Measurements from ENCODE around the gene PCGF1. TPM values are rescaled to one million over a fixed set of nuclear protein-coding genes. Genes with fewer than 3 reads are reported as not detected.

PCGF1 gene
- total RNA-seq, result 10 to 100 TPM; 25.8 to 35.6 TPM

- peaks cover 40% of the 10 kb centered on the region for H3K27me3 Mint-ChIP-seq
- POLR2A ChIA-PET, result interaction anchor here (1.2 kb wide), 1 partner anchor 25 kb away, joined by 3 read pairs; the partner anchor contains the start of genes CCDC142 and TTC31
Observed at GRCh38 chr2:74507145-74507925, at the start of gene PCGF1. Gene PCGF1 (minus strand): TSS chr2:74507695. CDS start chr2:74507668, 27 bp downstream.

GRCh38 chr2:74556831-74557370 lies 49.4 kb upstream of the PCGF1 start:
- no peak for DNase-seq
- H3K4me3 Mint-ChIP-seq, result peak overlapping the region; percentile 18
- H3K27ac Mint-ChIP-seq, result peak overlapping the region; percentile 60
- peaks cover 14% of the 10 kb centered on the region for H3K27me3 Mint-ChIP-seq
- ChIA-PET CTCF (interaction anchor here (0.8 to 6.5 kb wide), 4 partner anchors 10 to 126 kb away, joined by 3 to 36 read pairs (median 3); no protein-coding TSS in a partner anchor), POLR2A (no interaction called here)
- H3K9me3 Mint-ChIP-seq, result no peaks in the 10 kb centered on the region
- peaks cover 26% of the 10 kb centered on the region for H3K4me1 Mint-ChIP-seq
- peaks cover 13% of the 10 kb centered on the region for H3K36me3 Mint-ChIP-seq (ENCODE audit: low read depth)

More at GRCh38 chr2:74507145-74507925, at the start of gene PCGF1:
- H3K36me3 Mint-ChIP-seq (ENCODE audit: low read depth), result peaks cover 30% of the 10 kb centered on the region
- peaks cover 60% of the 10 kb centered on the region for H3K4me1 Mint-ChIP-seq
- no peaks in the 10 kb centered on the region for H3K9me3 Mint-ChIP-seq
- DNase-seq, result peak; percentile 99
- peak within 1 kb of the TSS; percentile 100 for H3K27ac Mint-ChIP-seq
- CTCF ChIA-PET, result interaction anchor here (0.9 to 1.4 kb wide), 3 partner anchors 10 to 52 kb away, joined by 3 read pairs; partner anchors contain the start of gene INO80B
- H3K4me3 Mint-ChIP-seq, result peak within 1 kb of the TSS; percentile 93

DNA sequence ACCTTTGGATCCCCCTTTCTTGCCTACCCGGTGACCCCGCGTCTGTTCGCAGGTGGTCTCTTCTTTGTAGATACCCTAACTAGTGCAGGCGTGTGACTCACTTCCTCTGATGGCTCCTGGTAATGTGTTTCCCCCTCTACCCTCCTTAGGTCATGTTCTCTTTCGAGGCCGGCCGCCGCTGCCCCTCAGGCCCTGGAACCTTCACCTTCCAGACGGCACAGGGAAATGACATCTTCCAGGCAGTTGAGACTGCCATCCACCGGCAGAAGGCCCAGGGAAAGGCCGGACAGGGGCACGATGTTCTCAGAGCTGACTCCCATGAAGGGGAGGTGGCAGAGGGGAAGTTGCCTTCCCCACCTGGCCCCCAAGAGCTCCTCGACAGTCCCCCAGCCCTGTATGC lies 48.7 kb upstream of the PCGF1 start:
- peak overlapping the region; percentile 56 for H3K27ac Mint-ChIP-seq
- POLR2A ChIA-PET, result no interaction called here
- H3K9me3 Mint-ChIP-seq, result no peaks in the 10 kb centered on the region
- DNase-seq, result no peak
- CTCF ChIA-PET, result interaction anchor here (0.9 to 6.5 kb wide), 5 partner anchors 10 to 68 kb away, joined by 3 to 36 read pairs (median 3); no protein-coding TSS in a partner anchor
- H3K36me3 Mint-ChIP-seq (ENCODE audit: low read depth), result peaks cover 13% of the 10 kb centered on the region
- peak overlapping the region; percentile 31 for H3K4me3 Mint-ChIP-seq
- peaks cover 14% of the 10 kb centered on the region for H3K27me3 Mint-ChIP-seq
- H3K4me1 Mint-ChIP-seq, result peaks cover 26% of the 10 kb centered on the region

DNA sequence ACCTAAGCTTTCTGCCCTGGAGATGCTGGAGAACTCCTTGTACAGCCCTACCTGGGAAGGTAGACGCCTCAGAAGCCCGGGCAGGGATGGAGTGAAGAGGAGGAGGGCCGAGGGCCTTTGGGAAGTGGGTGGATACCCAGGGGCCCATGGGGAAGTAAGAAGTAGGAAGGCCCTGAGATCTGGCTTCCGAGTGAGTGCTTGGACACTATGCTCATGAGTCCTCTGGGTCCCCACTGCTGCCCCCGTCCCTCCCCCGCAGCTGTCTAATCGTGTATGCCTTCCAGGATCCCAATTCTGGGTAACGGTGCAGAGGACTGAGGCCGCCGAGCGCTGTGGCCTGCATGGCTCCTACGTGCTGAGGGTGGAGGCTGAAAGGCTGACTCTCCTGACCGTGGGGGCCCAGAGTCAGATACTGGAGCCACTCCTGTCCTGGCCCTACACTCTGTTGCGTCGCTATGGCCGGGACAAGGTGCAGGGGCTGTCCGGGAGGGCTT lies 48.2 kb upstream of the PCGF1 start:
- CTCF ChIA-PET, result interaction anchor here (0.6 to 6.5 kb wide), 9 partner anchors 10 to 249 kb away, joined by 3 to 36 read pairs (median 3); partner anchors contain the start of genes AUP1 and HTRA2
- Mint-ChIP-seq H3K4me3 (peak overlapping the region; percentile 95), H3K27ac (peak overlapping the region; percentile 94), H3K9me3 (no peaks in the 10 kb centered on the region), H3K27me3 (peaks cover 14% of the 10 kb centered on the region), H3K4me1 (peaks cover 26% of the 10 kb centered on the region), H3K36me3 (ENCODE audit: low read depth) (peaks cover 13% of the 10 kb centered on the region)
- POLR2A ChIA-PET, result interaction anchor here (0.6 kb wide), 1 partner anchor 11 kb away, joined by 3 read pairs; no protein-coding TSS in a partner anchor
- no peak for DNase-seq

DNA sequence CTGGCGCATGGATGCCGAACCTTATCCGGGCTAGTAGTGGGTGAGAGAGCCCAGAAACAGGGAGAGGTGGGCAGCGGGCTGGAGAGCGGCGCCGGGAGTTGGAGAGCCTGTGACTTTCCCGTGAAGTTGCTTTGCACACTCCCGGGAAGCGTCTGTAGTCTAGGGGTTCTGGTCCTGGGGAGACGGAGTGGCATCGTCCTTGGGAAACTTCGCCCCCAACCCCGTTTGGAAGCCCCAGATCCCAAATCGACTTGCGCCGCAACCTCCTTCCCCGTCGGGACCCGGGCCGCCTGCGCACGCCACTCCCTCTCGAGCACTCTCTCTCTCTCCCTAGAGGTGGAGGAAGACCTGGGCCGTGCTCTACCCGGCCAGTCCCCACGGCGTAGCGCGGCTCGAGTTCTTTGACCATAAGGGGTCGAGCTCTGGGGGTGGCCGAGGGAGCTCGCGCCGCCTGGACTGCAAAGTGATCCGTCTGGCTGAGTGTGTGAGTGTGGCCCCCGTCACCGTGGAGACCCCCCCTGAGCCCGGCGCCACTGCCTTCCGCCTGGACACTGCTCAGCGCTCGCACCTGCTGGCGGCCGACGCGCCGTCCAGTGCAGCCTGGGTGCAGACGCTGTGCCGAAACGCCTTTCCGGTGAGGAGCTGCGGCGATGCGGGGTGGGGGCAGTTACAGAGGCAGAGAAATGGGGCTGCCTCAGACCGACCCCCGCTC lies 47.5 kb upstream of the PCGF1 start:
- peak; percentile 37 for DNase-seq
- H3K27ac Mint-ChIP-seq, result peak overlapping the region; percentile 94
- H3K9me3 Mint-ChIP-seq, result no peaks in the 10 kb centered on the region
- H3K36me3 Mint-ChIP-seq (ENCODE audit: low read depth), result peaks cover 13% of the 10 kb centered on the region
- POLR2A ChIA-PET, result interaction anchor here (0.6 kb wide), 1 partner anchor 12 kb away, joined by 3 read pairs; no protein-coding TSS in a partner anchor
- CTCF ChIA-PET, result interaction anchor here (0.6 to 6.5 kb wide), 7 partner anchors 9 to 249 kb away, joined by 3 to 36 read pairs (median 3); partner anchors contain the start of genes AUP1 and HTRA2
- peaks cover 19% of the 10 kb centered on the region for H3K27me3 Mint-ChIP-seq
- H3K4me1 Mint-ChIP-seq, result peaks cover 25% of the 10 kb centered on the region
- H3K4me3 Mint-ChIP-seq, result peak overlapping the region; percentile 95

DNA sequence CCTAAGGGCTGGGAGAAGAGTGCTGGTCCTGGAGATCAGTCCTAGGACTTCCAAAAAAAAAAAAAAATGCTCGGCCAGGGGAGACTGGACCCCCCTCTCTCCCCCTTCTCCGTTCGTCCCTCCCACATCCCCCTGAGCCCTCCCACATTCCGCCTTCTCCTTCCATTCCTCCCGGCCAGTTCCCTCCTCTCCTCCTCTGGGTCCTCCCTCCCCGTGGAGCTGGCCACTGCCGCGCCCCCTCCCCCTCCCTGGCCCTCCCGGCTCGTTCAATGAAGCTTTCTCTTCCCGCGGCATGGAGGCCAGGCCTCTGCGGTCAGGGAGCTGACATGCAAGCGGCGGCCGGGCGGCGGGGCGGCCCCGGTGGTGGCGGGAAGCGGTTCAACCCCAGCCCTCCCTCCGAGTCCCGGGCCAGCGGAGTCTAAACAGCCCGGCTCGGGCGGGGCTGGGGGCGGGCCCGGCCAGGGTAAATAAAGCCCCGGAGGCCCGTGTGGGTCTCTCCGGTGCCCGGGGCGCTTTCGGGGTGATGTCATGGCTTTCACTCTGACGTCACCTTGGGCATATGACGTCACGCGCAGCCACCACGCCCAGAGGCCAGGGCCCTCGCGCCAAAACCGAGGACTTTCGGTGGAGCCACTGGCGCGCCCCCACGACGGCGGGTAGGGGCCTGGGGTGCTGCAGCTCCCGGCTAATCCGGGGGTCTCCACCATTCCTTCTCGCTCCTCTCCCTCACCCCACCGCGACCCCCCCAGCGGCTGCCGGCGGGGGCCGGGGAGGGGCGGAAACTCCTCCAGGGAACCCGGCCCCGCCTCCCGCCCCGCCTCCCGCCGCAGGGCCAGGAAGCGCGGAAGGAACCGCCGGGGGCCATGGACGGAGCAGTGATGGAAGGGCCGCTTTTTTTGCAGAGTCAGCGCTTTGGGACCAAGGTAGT lies 46.7 kb upstream of the PCGF1 start, which contains the start of the genes DOK1 and LOXL3:
Gene DOK1 (plus strand): TSS at position 829 of the 928 bp plus-strand sequence. CDS start 35 bp downstream, at position 864.
Gene LOXL3 (minus strand): TSS at position 51 of the 928 bp plus-strand sequence. CDS start 1,308 bp downstream, outside the sequence.
- ChIA-PET POLR2A (interaction anchor here (0.6 kb wide), 1 partner anchor 35 kb away, joined by 3 read pairs; no protein-coding TSS in a partner anchor), CTCF (interaction anchor here (1.1 to 6.5 kb wide), 2 partner anchors 21 to 32 kb away, joined by 3 to 36 read pairs; no protein-coding TSS in a partner anchor)
- DNase-seq, result peak; percentile 86
- Mint-ChIP-seq H3K27ac (peak within 1 kb of the TSS; percentile 94), H3K27me3 (peaks cover 26% of the 10 kb centered on the region), H3K4me3 (peak within 1 kb of the TSS; percentile 95), H3K9me3 (no peaks in the 10 kb centered on the region), H3K4me1 (peaks cover 27% of the 10 kb centered on the region), H3K36me3 (ENCODE audit: low read depth) (peaks cover 13% of the 10 kb centered on the region)

GRCh38 chr2:74552914-74553811 lies 45.7 kb upstream of the PCGF1 start:
- Mint-ChIP-seq H3K27me3 (peaks cover 31% of the 10 kb centered on the region), H3K27ac (peak overlapping the region; percentile 90), H3K9me3 (no peaks in the 10 kb centered on the region), H3K4me3 (peak overlapping the region; percentile 60), H3K36me3 (ENCODE audit: low read depth) (peaks cover 10% of the 10 kb centered on the region), H3K4me1 (peaks cover 31% of the 10 kb centered on the region)
- DNase-seq, result no peak
- ChIA-PET POLR2A (no interaction called here), CTCF (interaction anchor here (1.1 kb wide), 2 partner anchors 19 to 33 kb away, joined by 3 to 4 read pairs; no protein-coding TSS in a partner anchor)

- ChIA-PET CTCF (interaction anchor here (1.1 to 1.2 kb wide), 3 partner anchors 18 to 20 kb away, joined by 3 to 5 read pairs (median 4); no protein-coding TSS in a partner anchor), POLR2A (no interaction called here)
- Mint-ChIP-seq H3K27me3 (peaks cover 39% of the 10 kb centered on the region), H3K9me3 (no peaks in the 10 kb centered on the region), H3K4me3 (no peak overlapping the region), H3K27ac (peak overlapping the region; percentile 47), H3K36me3 (ENCODE audit: low read depth) (peaks cover 9% of the 10 kb centered on the region), H3K4me1 (peaks cover 33% of the 10 kb centered on the region)
- DNase-seq, result no peak
Observed at GRCh38 chr2:74551942-74552913, 44.7 kb upstream of the PCGF1 start.

DNA sequence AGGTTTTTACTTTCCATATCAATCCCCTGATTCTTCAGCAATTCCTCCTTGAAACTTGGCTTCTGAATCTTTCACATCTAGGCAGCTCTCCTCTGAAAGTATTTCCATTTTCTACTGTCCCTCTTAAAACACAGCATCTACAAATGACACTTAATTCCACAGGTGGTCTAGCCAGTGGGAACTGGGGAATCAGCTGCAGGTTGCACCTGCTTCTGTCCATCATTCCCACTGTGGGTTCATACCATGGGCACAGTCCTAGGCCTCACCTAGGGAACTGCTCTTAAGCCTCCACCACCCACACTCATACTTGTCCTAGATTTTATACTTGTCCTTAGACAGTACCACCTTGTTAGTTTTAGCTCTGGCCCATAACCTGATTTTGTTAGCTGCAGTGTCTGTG lies 44.0 kb upstream of the PCGF1 start:
- Mint-ChIP-seq H3K27ac (no peak overlapping the region), H3K27me3 (peaks cover 41% of the 10 kb centered on the region), H3K9me3 (no peaks in the 10 kb centered on the region), H3K36me3 (ENCODE audit: low read depth) (peaks cover 5% of the 10 kb centered on the region), H3K4me1 (peaks cover 30% of the 10 kb centered on the region), H3K4me3 (no peak overlapping the region)
- ChIA-PET POLR2A (no interaction called here), CTCF (interaction anchor here (1.2 kb wide), 2 partner anchors 20 to 21 kb away, joined by 3 to 5 read pairs; no protein-coding TSS in a partner anchor)
- DNase-seq, result no peak
